Epithelial cell of alveolus of lung (primary cell): Measurements from ENCODE around the gene WDR87. TPM values are rescaled to one million over a fixed set of nuclear protein-coding genes. Genes with fewer than 3 reads are reported as not detected.

Source experiments
- total RNA-seq: library from RNA; depleted of rRNA; stranded (reverse); fragments of >200 nt; gene quantifications from 2 replicates; pipeline ENCODE4 v1.2.1, GENCODE V29; 2015

WDR87 gene
- not detected in 2 replicates for total RNA-seq

GRCh38 chr19:37905946-37906868, at the start of gene WDR87:
TSS of gene WDR87 (minus strand) at chr19:37906594. CDS start at chr19:37898239, 8,355 bp downstream.

GRCh38 chr19:37906869-37907734, 708 bp upstream of the WDR87 start, which contains the start of gene SIPA1L3:
TSS of gene SIPA1L3 (plus strand) at chr19:37907208. CDS start at chr19:38081566, 174,358 bp downstream.

Other genes starting within 250 kb of the WDR87 start
- gene ZNF607, start 186.8 kb downstream of the WDR87 start, total RNA-seq = 2.6 and 3.5 TPM in 2 replicates
- gene ZNF573, start 127.0 kb downstream of the WDR87 start, total RNA-seq = 2.7 and 12.3 TPM in 2 replicates
- 21.6 and 23.6 TPM in 2 replicates for gene SIPA1L3, start 614 bp upstream of the WDR87 start, total RNA-seq